HCT116 (cell line): ENCODE measurements around the gene HMCES. TPM values are rescaled to one million over a fixed set of nuclear protein-coding genes. Genes with fewer than 3 reads are reported as not detected.

ENCODE experiments used
- ATAC-seq: fragments of 200-7000 bp; cut with Tn5 transposase; 2 replicates; pipeline ENCODE4 v1.9.1; 2020; ENCODE audit warnings: mild to moderate bottlenecking, moderate library complexity
- BruUV-seq: library from RNA; stranded (reverse); fragments of 400-500 nt; replicated peaks from 2 replicates; lab custom pipeline; 2021; lab: Mats Ljungman, UMichigan
- CTCF ChIA-PET: fragments of 300-600 bp; sonication (Branson Sonifier 250); formaldehyde crosslinking; loops from one replicate; lab custom pipeline; 2021; ENCODE audit warnings: antibody characterized with exemption; lab: Charles Lee
- POLR2A ChIA-PET: fragments of 300-600, 350-600 bp; sonication (Branson Sonifier 250); formaldehyde crosslinking; loops from one replicate; lab custom pipeline; 2021; ENCODE audit warnings: antibody characterized with exemption; lab: Charles Lee
- RAD21 ChIA-PET, 2 experiments: fragments of 300-600 bp; sonication (Branson Sonifier 250); formaldehyde crosslinking; loops; one replicate each; lab custom pipeline; 2023; ENCODE audit warnings: low total read pairs in 2 of 2; ENCODE audit not compliant: uncharacterized antibody in 2 of 2, unreplicated experiment in 2 of 2, low non-redundant PET in 1 of 2; lab: Charles Lee
- DNase-seq: peaks from one replicate; pipeline ENCODE4 v3.0.0-alpha.2; 2010; ENCODE audit warnings: low read depth, low spot score
- H2AFZ ChIP-seq: fragments of 200-600 bp; shearing (Covaris generic), sonication (generic); 2 replicates; pipeline ENCODE4 v1.6.1; 2017; ENCODE audit warnings: low read depth, mixed run types, mixed read lengths, antibody characterized with exemption, low read length; ENCODE audit not compliant: poor library complexity, severe bottlenecking
- H3K27ac ChIP-seq: 2 replicates; pipeline ENCODE4 v1.5.1; 2012; ENCODE audit warnings: low read depth, low read length
- H3K27me3 ChIP-seq: fragments of 200-600 bp; sonication (generic); 2 replicates; pipeline ENCODE4 v1.6.1; 2016; ENCODE audit warnings: mixed run types, low read length, mixed read lengths; ENCODE audit not compliant: insufficient read depth
- H3K36me3 ChIP-seq, 2 experiments: fragments of 200-500 bp in 1 of 2; fragments of 200-600 bp in 1 of 2; sonication (Bioruptor generic) in 1 of 2; sonication (generic) in 1 of 2; 2 replicates each; pipeline versions ENCODE4 v1.5.1 to v1.6.1; 2014 to 2016; ENCODE audit warnings: low read length in 2 of 2, inconsistent platforms in 1 of 2, mixed read lengths in 1 of 2, mixed run types in 1 of 2; ENCODE audit not compliant: insufficient read depth in 2 of 2, control insufficient read depth in 1 of 2
- H3K4me1 ChIP-seq, 2 experiments: fragments of 200-600 bp in 1 of 2; sonication (generic) in 1 of 2; 2 replicates each; pipeline versions ENCODE4 v1.5.1 to v1.6.1; 2012 to 2017; ENCODE audit warnings: low read length in 2 of 2, inconsistent platforms in 1 of 2, mild to moderate bottlenecking in 1 of 2, mixed read lengths in 1 of 2, mixed run types in 1 of 2, moderate library complexity in 1 of 2; ENCODE audit not compliant: insufficient read depth in 2 of 2, control insufficient read depth in 1 of 2
- H3K4me2 ChIP-seq: fragments of 200-600 bp; sonication (generic); 2 replicates; pipeline ENCODE4 v1.6.1; 2017; ENCODE audit warnings: mixed run types, low read length, mixed read lengths
- H3K4me3 ChIP-seq, 2 experiments: fragments of 200-600 bp in 1 of 2; sonication (generic) in 1 of 2; replicated peaks in 1 of 2; 2 replicates each; pipeline ENCODE4 v1.5.1; 2011 to 2016; ENCODE audit warnings: low read length in 2 of 2, control low read depth in 1 of 2, low read depth in 1 of 2, mild to moderate bottlenecking in 1 of 2, mixed read lengths in 1 of 2, mixed run types in 1 of 2
- H3K79me2 ChIP-seq: fragments of 200-600 bp; sonication (generic); 2 replicates; pipeline ENCODE4 v1.6.1; 2017; ENCODE audit warnings: mild to moderate bottlenecking, mixed run types, low read length, moderate library complexity, mixed read lengths; ENCODE audit not compliant: insufficient read depth
- H3K9ac ChIP-seq: fragments of 200-600 bp; sonication (generic); 2 replicates; pipeline ENCODE4 v1.6.1; 2016; ENCODE audit warnings: low read length, mixed read lengths
- H3K9me2 ChIP-seq: fragments of 200-600 bp; sonication (generic), shearing (Covaris generic); 2 replicates; pipeline ENCODE4 v1.6.1; 2017; ENCODE audit warnings: mixed run types, mild to moderate bottlenecking, moderate library complexity; ENCODE audit not compliant: insufficient read depth
- H3K9me3 ChIP-seq, 2 experiments: fragments of 200-500 bp in 1 of 2; fragments of 200-600 bp in 1 of 2; sonication (Bioruptor generic) in 1 of 2; sonication (generic) in 1 of 2; 2 replicates each; pipeline ENCODE4 v1.6.1; 2014 to 2017; ENCODE audit warnings: low read length in 2 of 2, mixed read lengths in 2 of 2, inconsistent platforms in 1 of 2, low read depth in 1 of 2, mild to moderate bottlenecking in 1 of 2, mixed run types in 1 of 2, moderate library complexity in 1 of 2; ENCODE audit not compliant: control insufficient read depth in 1 of 2, insufficient read depth in 1 of 2
- H4K20me1 ChIP-seq: fragments of 200-600 bp; sonication (generic), shearing (Covaris generic); 2 replicates; pipeline ENCODE4 v1.6.1; 2017; ENCODE audit warnings: mixed run types, mild to moderate bottlenecking, moderate library complexity; ENCODE audit not compliant: insufficient read depth
- CEBPB ChIP-seq: IDR thresholded peaks from 2 replicates; pipeline ENCODE4 v1.6.1; 2012; ENCODE audit warnings: low read depth
- CTCF ChIP-seq, 3 experiments: fragments of 200-600 bp in 1 of 3; sonication (generic) in 1 of 3; IDR thresholded peaks in 2 of 3; conservative IDR thresholded peaks in 1 of 3; 2 replicates each; pipeline ENCODE4 v1.5.1; 2012 to 2017; ENCODE audit warnings: low read depth in 2 of 3, low read length in 2 of 3, antibody characterized with exemption in 1 of 3, borderline replicate concordance in 1 of 3, control low read depth in 1 of 3, mild to moderate bottlenecking in 1 of 3, mixed read lengths in 1 of 3, mixed run types in 1 of 3, moderate library complexity in 1 of 3; ENCODE audit not compliant: insufficient read depth in 1 of 3
- EGR1 ChIP-seq: IDR thresholded peaks from 2 replicates; pipeline ENCODE4 v1.6.1; 2012; ENCODE audit warnings: low read depth
- EZH2 ChIP-seq: fragments of 200-600 bp; sonication (generic); IDR thresholded peaks from 2 replicates; pipeline ENCODE4 v1.6.1; 2017; ENCODE audit warnings: antibody characterized with exemption, mixed run types
- EZH2phosphoT487 ChIP-seq: fragments of 200-600 bp; IDR thresholded peaks from 2 replicates; pipeline ENCODE4 v1.6.1; 2018; ENCODE audit warnings: antibody characterized with exemption, borderline replicate concordance
- POLR2A ChIP-seq: IDR thresholded peaks from 2 replicates; pipeline ENCODE4 v1.7.0; 2011; ENCODE audit warnings: borderline replicate concordance; ENCODE audit not compliant: insufficient read depth, insufficient read length; ENCODE audit errors: extremely low read depth
- POLR2AphosphoS5 ChIP-seq: IDR thresholded peaks from 2 replicates; pipeline ENCODE4 v1.6.1; 2011; ENCODE audit warnings: mild to moderate bottlenecking, low read depth, low read length, moderate library complexity
- RAD21 ChIP-seq: IDR thresholded peaks from 2 replicates; pipeline ENCODE4 v1.6.1; 2012; ENCODE audit warnings: low read depth, mild to moderate bottlenecking
- SIN3A ChIP-seq: IDR thresholded peaks from 2 replicates; pipeline ENCODE4 v1.6.1; 2012; ENCODE audit warnings: low read depth
- SRF ChIP-seq: IDR thresholded peaks from 2 replicates; pipeline ENCODE4 v1.6.1; 2012; ENCODE audit warnings: low read depth
- TCF7L2 ChIP-seq: IDR thresholded peaks from 2 replicates; pipeline ENCODE4 v1.7.0; 2011; ENCODE audit warnings: borderline replicate concordance, inconsistent platforms; ENCODE audit not compliant: insufficient read depth, insufficient read length; ENCODE audit errors: extremely low read depth
- YY1 ChIP-seq: IDR thresholded peaks from 2 replicates; pipeline ENCODE4 v1.6.1; 2011; ENCODE audit warnings: low read length, low read depth, moderate library complexity, mild to moderate bottlenecking; ENCODE audit not compliant: insufficient replicate concordance; ENCODE audit errors: extremely low read depth
- ZBTB33 ChIP-seq: IDR thresholded peaks from 2 replicates; pipeline ENCODE4 v1.6.1; 2011; ENCODE audit warnings: mild to moderate bottlenecking, low read length, moderate library complexity; ENCODE audit not compliant: insufficient replicate concordance; ENCODE audit errors: extremely low read depth
- ZFX ChIP-seq: fragments of 450-650 bp; IDR thresholded peaks from 2 replicates; pipeline ENCODE4 v1.6.1; 2017
- ZNF274 ChIP-seq: fragments of 200-500 bp; sonication (Bioruptor generic); IDR thresholded peaks from 2 replicates; pipeline ENCODE4 v1.6.1; 2014; ENCODE audit warnings: mild to moderate bottlenecking, low read depth, low read length, inconsistent platforms
- intact Hi-C: fragments of 100-400 bp; cut with micrococcal nuclease; formaldehyde crosslinking; loops from 2 replicates; pipeline ENCODE4 v1.10.0; 2022
- total RNA-seq: library from RNA; stranded (reverse); gene quantifications from one replicate; pipeline ENCODE4 v1.2.1, GENCODE V29; 2021; ENCODE audit not compliant: unreplicated experiment
- TF ChIP-seq, protein P1 (sequence below): IDR thresholded peaks from 2 replicates; pipeline ENCODE4 v1.6.1; 2012
- TF ChIP-seq, protein P2 (sequence below): IDR thresholded peaks from 2 replicates; pipeline ENCODE4 v1.6.1; 2012

HMCES gene
- total RNA-seq, 1 experiment from 2014 or later: 78.9 TPM

DNA sequence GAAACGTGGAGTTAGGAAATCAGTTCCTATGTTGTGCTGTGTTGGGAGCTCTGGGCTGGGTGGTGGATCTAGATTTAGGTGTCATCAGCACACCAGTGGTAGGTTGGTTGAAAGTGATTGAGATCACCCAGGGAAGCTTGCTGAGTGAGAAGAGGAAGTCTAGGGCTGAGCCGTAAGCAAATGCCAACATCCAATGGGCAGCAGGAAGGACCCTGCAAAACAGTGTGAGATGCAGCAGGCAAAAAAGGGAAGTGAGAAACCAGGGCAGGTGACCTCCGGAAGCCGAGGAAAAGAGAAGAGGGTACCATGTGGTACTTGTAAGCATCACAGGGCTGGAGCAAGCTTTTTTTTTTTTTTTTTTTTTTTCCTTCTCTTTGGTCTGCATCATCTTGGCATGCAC is 45.1 kb upstream of the HMCES start:
- no peak for DNase-seq
- Histone ChIP-seq H3K9ac (no peak overlapping the region), H3K4me3 (no peak overlapping the region), H4K20me1 (no peaks in the 10 kb centered on the region), H3K4me2 (no peak overlapping the region), H3K27ac (no peak overlapping the region), H3K4me1 (peaks cover 17 to 41% of the 10 kb centered on the region in 2 experiments), H3K36me3 (no peaks in the 10 kb centered on the region), H2AFZ (no peak overlapping the region), H3K27me3 (no peaks in the 10 kb centered on the region), H3K9me2 (no peaks in the 10 kb centered on the region), H3K9me3 (no peaks in the 10 kb centered on the region), H3K79me2 (no peaks in the 10 kb centered on the region)
- ATAC-seq: no peak
- POLR2A ChIA-PET: no interaction called here
- intact Hi-C loops: no loop called here
- CTCF ChIA-PET: no interaction called here
- BruUV-seq: no TSS peak
- RAD21 ChIA-PET: interaction anchor here in 1 of 2 experiments (0.6 kb wide), 1 partner anchor 180 kb away, joined by 3 read pairs; no protein-coding TSS in a partner anchor
- TF ChIP-seq, protein P1, sequence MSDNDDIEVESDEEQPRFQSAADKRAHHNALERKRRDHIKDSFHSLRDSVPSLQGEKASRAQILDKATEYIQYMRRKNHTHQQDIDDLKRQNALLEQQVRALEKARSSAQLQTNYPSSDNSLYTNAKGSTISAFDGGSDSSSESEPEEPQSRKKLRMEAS: no peak
- no peak for TF ChIP-seq ZNF274
- no peak for TF ChIP-seq SRF
- no peak for TF ChIP-seq POLR2A
- TF ChIP-seq CEBPB: no peak
- TF ChIP-seq EZH2phosphoT487: no peak
- TF ChIP-seq, all 23 proteins: peak for 0

DNA sequence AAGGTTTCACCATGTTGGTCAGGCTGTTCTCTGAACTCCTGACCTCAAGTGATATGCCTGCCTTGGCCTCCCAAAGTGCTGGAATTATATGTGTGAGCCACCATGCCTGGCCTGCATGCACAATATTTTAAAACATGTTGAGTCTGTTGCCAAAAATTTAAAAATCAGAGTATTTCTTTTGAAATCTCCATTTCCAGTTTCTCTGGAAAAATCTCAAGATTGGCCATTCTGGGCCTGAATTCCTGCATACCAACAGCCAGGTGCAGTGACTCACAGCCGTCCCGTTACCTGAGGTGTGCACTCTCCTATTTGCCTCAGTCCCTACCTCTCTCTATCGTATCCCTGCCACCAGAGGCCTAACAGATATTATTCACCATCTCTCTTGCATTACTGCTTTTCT is 44.2 kb upstream of the HMCES start:
- H3K9ac ChIP-seq: no peak overlapping the region
- no peaks in the 10 kb centered on the region for H3K27me3 ChIP-seq
- peaks cover 8 to 32% of the 10 kb centered on the region in 2 experiments for H3K4me1 ChIP-seq
- H3K9me3 ChIP-seq: no peaks in the 10 kb centered on the region
- H3K4me3 ChIP-seq: no peak overlapping the region
- no peak overlapping the region for H3K27ac ChIP-seq
- H2AFZ ChIP-seq: no peak overlapping the region
- no peaks in the 10 kb centered on the region for H3K79me2 ChIP-seq
- ChIA-PET RAD21 (no interaction called here), POLR2A (no interaction called here), CTCF (no interaction called here)
- H3K9me2 ChIP-seq: no peaks in the 10 kb centered on the region
- H3K4me2 ChIP-seq: no peak overlapping the region
- H3K36me3 ChIP-seq: no peaks in the 10 kb centered on the region
- no peaks in the 10 kb centered on the region for H4K20me1 ChIP-seq
- BruUV-seq: no TSS peak
- no peak for DNase-seq
- ATAC-seq: no peak
- intact Hi-C loops: no loop called here
- no peak for TF ChIP-seq ZBTB33
- no peak for TF ChIP-seq EGR1
- no peak for TF ChIP-seq POLR2AphosphoS5
- TF ChIP-seq, protein P2, sequence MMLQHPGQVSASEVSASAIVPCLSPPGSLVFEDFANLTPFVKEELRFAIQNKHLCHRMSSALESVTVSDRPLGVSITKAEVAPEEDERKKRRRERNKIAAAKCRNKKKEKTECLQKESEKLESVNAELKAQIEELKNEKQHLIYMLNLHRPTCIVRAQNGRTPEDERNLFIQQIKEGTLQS: no peak
- no peak for TF ChIP-seq RAD21
- TF ChIP-seq EZH2phosphoT487: no peak
- TF ChIP-seq POLR2A: no peak
- no peak for TF ChIP-seq SRF
- no peak for TF ChIP-seq SIN3A
- TF ChIP-seq CEBPB: no peak
- no peak for TF ChIP-seq EZH2
- no peak for TF ChIP-seq ZNF274
- TF ChIP-seq ZFX: no peak
- no peak for TF ChIP-seq TCF7L2
- no peak for TF ChIP-seq CTCF (IDR thresholded peaks at IDR 0.05 in 2 of 3, conservative IDR thresholded peaks at IDR 0.05 in 1 of 3; ENCODE audit: borderline replicate concordance in 1 of 3, insufficient read depth in 1 of 3, low read depth in 2 of 3, low read length in 2 of 3)
- no peak for TF ChIP-seq YY1
